Measurements from ENCODE around the gene TMEM145.

- TF ChIP-seq POLR2A (IDR thresholded peaks at IDR 0.05) (no peak), CTCF (IDR thresholded peaks at IDR 0.05) (no peak), POLR2AphosphoS5 (IDR thresholded peaks at IDR 0.05) (no peak)
These were observed 27.6 kb upstream of the TMEM145 start for GRCh38 chr19:42285541-42285941.

Data from stomach (tissue), 4 donors.